Body of pancreas (tissue), 4 donors: ENCODE data around the gene TSPAN4. TPM values are rescaled to one million over a fixed set of nuclear protein-coding genes. Genes with fewer than 3 reads are reported as not detected.

Experiments used
- ATAC-seq: fragments of 150-250 bp; one replicate; pipeline ENCODE4 v1.9.1; 2016
- DNase-seq, 4 donors: peaks; one replicate each; pipeline ENCODE4 v3.0.0-alpha.2; 2019
- H3K27ac ChIP-seq, 4 donors: fragments of 200-600 bp; sonication (generic); 1 replicate in 3 of 4; 2 replicates in 1 of 4; pipeline versions ENCODE4 v1.5.1 to v1.6.1; 2016 to 2019; ENCODE audit warnings: mild to moderate bottlenecking in 1 of 4, mixed read lengths in 1 of 4, moderate library complexity in 1 of 4
- H3K27me3 ChIP-seq, 2 donors: fragments of 200-600 bp; sonication (generic); one replicate each; pipeline ENCODE4 v1.6.0; 2016; ENCODE audit warnings: mild to moderate bottlenecking in 1 of 2
- H3K36me3 ChIP-seq, 2 donors: fragments of 200-600 bp; sonication (generic); replicated peaks in 1 of 2; 2 replicates each; pipeline ENCODE4 v1.5.1; 2016; ENCODE audit warnings: low read depth in 2 of 2; ENCODE audit not compliant: insufficient read depth in 1 of 2
- H3K4me1 ChIP-seq: fragments of 200-600 bp; sonication (generic); one replicate; pipeline ENCODE4 v1.6.0; 2016
- H3K4me3 ChIP-seq, 2 donors: fragments of 200-600 bp; sonication (generic); 1 replicate in 1 of 2; 2 replicates in 1 of 2; pipeline ENCODE4 v1.5.1; 2016 to 2019
- H3K9me3 ChIP-seq, 3 donors: fragments of 200-600 bp; sonication (generic); 1 replicate in 2 of 3; 2 replicates in 1 of 3; pipeline ENCODE4 v1.5.1; 2016
- CTCF ChIP-seq, 7 experiments: fragments of 450-650 bp in 4 of 7; fragments of 200-600 bp in 3 of 7; sonication (generic) in 3 of 7; IDR thresholded peaks; one replicate each; pipeline ENCODE4 v1.5.1; 2016 to 2019; ENCODE audit warnings: antibody characterized with exemption in 7 of 7
- POLR2A ChIP-seq, 3 donors: fragments of 450-650 bp; IDR thresholded peaks; one replicate each; pipeline ENCODE4 v1.6.1; 2016; ENCODE audit warnings: antibody characterized with exemption in 3 of 3, mild to moderate bottlenecking in 2 of 3
- WGBS, 2 donors: methylation state at CpG; one replicate each; pipeline ENCODE4 v1.1.5; 2017; 5-methylcytosine and 5-hydroxymethylcytosine counted together
- intact Hi-C: fragments of 100-400 bp; cut with DNase I; formaldehyde crosslinking; loops from one replicate; pipeline ENCODE4 v1.15.1; 2023
- total RNA-seq, 2 donors: library from RNA; depleted of rRNA; stranded (reverse); fragments of >200 nt; gene quantifications; one replicate each; pipeline ENCODE4 v1.1.0, GENCODE V29; 2016

The TSPAN4 gene, protein sequence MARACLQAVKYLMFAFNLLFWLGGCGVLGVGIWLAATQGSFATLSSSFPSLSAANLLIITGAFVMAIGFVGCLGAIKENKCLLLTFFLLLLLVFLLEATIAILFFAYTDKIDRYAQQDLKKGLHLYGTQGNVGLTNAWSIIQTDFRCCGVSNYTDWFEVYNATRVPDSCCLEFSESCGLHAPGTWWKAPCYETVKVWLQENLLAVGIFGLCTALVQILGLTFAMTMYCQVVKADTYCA
- 10 to 100 TPM; 44.9 to 87.7 TPM for total RNA-seq

GRCh38 chr11:842370-843002 lies at the start of gene TSPAN4, which contains the start of gene POLR2L:
TSPAN4 (plus strand) TSS chr11:842852; CDS start chr11:850305, 7,453 bp downstream.
POLR2L (minus strand) TSS chr11:842529; CDS start chr11:842508, 21 bp downstream.
- H3K9me3 ChIP-seq = no peaks in the 10 kb centered on the region
- H3K4me3 ChIP-seq = peak within 1 kb of the TSS; percentile 81 to 86
- intact Hi-C loops = no loop called here
- WGBS, 2 donors = 0% methylated on average over 87 of the region's 87 CpGs; no CpG with 5 or more reads in 1 of the 2 donors
- peak; percentile 70 for ATAC-seq
- TF ChIP-seq CTCF (IDR thresholded peaks at IDR 0.05) (peak in 2 of 7 experiments; percentile 19 to 24), POLR2A (IDR thresholded peaks at IDR 0.05) (peak; percentile 93 to 97 (median 94))
- H3K27me3 ChIP-seq = no peaks in the 10 kb centered on the region
- peaks cover 0 to 13% of the 10 kb centered on the region in 2 donors for H3K36me3 ChIP-seq
- peaks cover 66% of the 10 kb centered on the region for H3K4me1 ChIP-seq
- DNase-seq = peak; percentile 90 to 92 (median 92)
- peak within 1 kb of the TSS; percentile 82 to 96 (median 92) for H3K27ac ChIP-seq

DNA sequence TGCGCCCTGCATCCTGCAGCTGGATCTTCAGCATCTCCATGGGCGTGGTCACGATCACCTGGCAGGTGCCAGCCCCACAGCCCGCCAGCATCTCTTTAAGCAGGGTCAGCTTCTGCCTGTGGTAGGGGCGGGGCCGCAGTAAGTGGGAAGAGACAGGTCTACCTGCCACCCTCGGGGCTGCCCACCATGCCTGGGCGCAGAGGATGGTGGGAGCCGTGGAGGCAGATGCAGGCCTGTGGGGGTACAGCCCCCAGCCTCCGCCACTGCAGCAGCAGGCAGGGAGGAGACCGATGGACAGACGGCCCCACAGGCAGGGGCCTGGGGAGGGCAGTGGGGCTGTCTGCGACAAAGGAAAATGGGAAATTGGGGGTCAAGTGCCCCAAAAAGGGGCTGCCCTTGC lies 49.8 kb upstream of the TSPAN4 start:
- ATAC-seq (no peak), DNase-seq (no peak)
- H3K4me1 ChIP-seq = peaks cover 53% of the 10 kb centered on the region
- no peak overlapping the region for H3K4me3 ChIP-seq
- H3K27ac ChIP-seq = peak overlapping the region in 2 of 4 donors; percentile 93 to 96
- peaks cover 0 to 5% of the 10 kb centered on the region in 2 donors for H3K36me3 ChIP-seq
- no peaks in the 10 kb centered on the region for H3K27me3 ChIP-seq
- intact Hi-C loops = no loop called here
- TF ChIP-seq POLR2A (IDR thresholded peaks at IDR 0.05) (no peak), CTCF (IDR thresholded peaks at IDR 0.05) (no peak)
- 81% methylated on average over 11 of the region's 13 CpGs; no CpG with 5 or more reads in 1 of the 2 donors for WGBS, 2 donors
- no peaks in the 10 kb centered on the region for H3K9me3 ChIP-seq

DNA sequence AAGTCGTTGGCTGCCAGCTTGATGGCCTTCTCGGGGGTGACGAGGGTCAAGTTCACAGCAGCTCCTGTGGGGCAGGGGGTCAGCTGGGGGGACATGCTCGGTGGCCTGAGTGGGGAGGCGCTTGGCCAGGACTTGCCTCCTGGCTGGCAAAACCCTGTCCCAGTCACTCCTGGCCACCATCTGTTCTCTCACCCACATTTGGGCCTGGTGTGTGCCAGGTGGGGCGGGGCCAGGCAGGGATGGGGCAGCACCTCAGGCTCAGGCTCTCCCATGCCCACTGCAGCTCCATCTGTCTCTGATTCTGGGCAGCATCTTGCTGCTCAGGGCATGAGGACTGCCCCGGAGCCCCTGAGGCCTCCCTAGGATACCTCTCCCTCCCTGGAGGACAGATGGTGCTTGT lies 49.1 kb upstream of the TSPAN4 start:
- H3K27ac ChIP-seq = peak overlapping the region; percentile 93 to 98 (median 97)
- peaks cover 0 to 5% of the 10 kb centered on the region in 2 donors for H3K36me3 ChIP-seq
- H3K9me3 ChIP-seq = no peaks in the 10 kb centered on the region
- ATAC-seq = peak; percentile 49
- H3K4me1 ChIP-seq = peaks cover 58% of the 10 kb centered on the region
- no peak overlapping the region for H3K4me3 ChIP-seq
- DNase-seq = peak; percentile 88 to 95 (median 92)
- TF ChIP-seq CTCF (IDR thresholded peaks at IDR 0.05) = no peak
- peak; percentile 28 to 66 (median 50) for TF ChIP-seq POLR2A (IDR thresholded peaks at IDR 0.05)
- WGBS, 2 donors = 34 to 53% methylated on average over 4 to 7 of the region's 7 CpGs
- intact Hi-C loops = no loop called here
- H3K27me3 ChIP-seq = no peaks in the 10 kb centered on the region

GRCh38 chr11:794013-794765 lies 48.5 kb upstream of the TSPAN4 start:
- H3K36me3 ChIP-seq = peaks cover 0 to 5% of the 10 kb centered on the region in 2 donors
- DNase-seq (peak in 2 of 4 donors; percentile 44 to 51), ATAC-seq (no peak)
- H3K27me3 ChIP-seq = no peaks in the 10 kb centered on the region
- TF ChIP-seq CTCF (IDR thresholded peaks at IDR 0.05) = no peak
- TF ChIP-seq POLR2A (IDR thresholded peaks at IDR 0.05) = no peak
- peaks cover 59% of the 10 kb centered on the region for H3K4me1 ChIP-seq
- peak overlapping the region in 1 of 2 donors; percentile 3 for H3K4me3 ChIP-seq
- 46 to 61% methylated on average over 3 to 31 of the region's 31 CpGs for WGBS, 2 donors
- no peaks in the 10 kb centered on the region for H3K9me3 ChIP-seq
- H3K27ac ChIP-seq = peak overlapping the region; percentile 93 to 98 (median 97)
- intact Hi-C loops = no loop called here
